Erythroblast (primary cell): Measurements from ENCODE around the gene RNF169.

ENCODE experiments used
- GATA1 ChIP-seq: IDR thresholded peaks from 2 replicates; pipeline ENCODE4 v1.6.1; 2011; ENCODE audit warnings: low read depth, mild to moderate bottlenecking, control low read depth, low read length, moderate library complexity
- POLR2A ChIP-seq: IDR thresholded peaks from 2 replicates; pipeline ENCODE4 v1.6.1; 2011; ENCODE audit warnings: mild to moderate bottlenecking, low read length

DNA sequence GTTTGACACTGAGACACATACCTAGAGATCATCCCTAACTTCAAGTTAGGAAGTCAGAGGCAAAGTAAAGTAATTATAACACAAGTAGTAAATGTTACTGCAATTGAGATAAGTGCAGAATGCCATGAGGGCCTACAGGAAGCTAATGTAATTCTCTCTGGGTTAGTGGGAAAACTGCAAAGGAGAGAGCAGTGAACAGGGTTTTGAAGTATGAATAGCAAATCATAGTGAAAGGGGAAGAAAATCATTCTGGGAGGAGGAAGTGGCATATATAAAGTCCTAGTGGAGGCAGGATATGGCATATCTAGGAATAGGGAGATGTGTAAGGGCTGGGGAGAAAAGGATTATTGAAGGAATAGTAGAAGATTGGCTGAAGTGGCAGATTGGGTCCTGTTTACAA is 27.9 kb downstream of the RNF169 start:
- TF ChIP-seq POLR2A: no peak
- TF ChIP-seq GATA1: no peak
